ENCODE measurements around the gene CCDC124.

- TF ChIP-seq, protein P1, sequence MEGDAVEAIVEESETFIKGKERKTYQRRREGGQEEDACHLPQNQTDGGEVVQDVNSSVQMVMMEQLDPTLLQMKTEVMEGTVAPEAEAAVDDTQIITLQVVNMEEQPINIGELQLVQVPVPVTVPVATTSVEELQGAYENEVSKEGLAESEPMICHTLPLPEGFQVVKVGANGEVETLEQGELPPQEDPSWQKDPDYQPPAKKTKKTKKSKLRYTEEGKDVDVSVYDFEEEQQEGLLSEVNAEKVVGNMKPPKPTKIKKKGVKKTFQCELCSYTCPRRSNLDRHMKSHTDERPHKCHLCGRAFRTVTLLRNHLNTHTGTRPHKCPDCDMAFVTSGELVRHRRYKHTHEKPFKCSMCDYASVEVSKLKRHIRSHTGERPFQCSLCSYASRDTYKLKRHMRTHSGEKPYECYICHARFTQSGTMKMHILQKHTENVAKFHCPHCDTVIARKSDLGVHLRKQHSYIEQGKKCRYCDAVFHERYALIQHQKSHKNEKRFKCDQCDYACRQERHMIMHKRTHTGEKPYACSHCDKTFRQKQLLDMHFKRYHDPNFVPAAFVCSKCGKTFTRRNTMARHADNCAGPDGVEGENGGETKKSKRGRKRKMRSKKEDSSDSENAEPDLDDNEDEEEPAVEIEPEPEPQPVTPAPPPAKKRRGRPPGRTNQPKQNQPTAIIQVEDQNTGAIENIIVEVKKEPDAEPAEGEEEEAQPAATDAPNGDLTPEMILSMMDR (optimal IDR thresholded peaks at IDR 0.05 in 1 of 3, IDR thresholded peaks at IDR 0.05 in 1 of 3, conservative IDR thresholded peaks at IDR 0.05 in 1 of 3; ENCODE audit: extremely low read depth in 1 of 3, insufficient read depth in 2 of 3, low read length in 3 of 3) = no peak
- TF ChIP-seq EZH2 (IDR thresholded peaks at IDR 0.05; ENCODE audit: low read length) = no peak
Measured at GRCh38 chr19:17985037-17985818, 52.4 kb downstream of the CCDC124 start.
